ENCODE data around the gene DNMT3B. TPM values are rescaled to one million over a fixed set of nuclear protein-coding genes. Genes with fewer than 3 reads are reported as not detected.

DNMT3B gene
- total and polyA plus RNA-seq, 9 of the 15 experiments (the other 6 are each of a cell fraction or from before 2014, with no cell fraction given), result 9.3 to 74.8 (median 49.1) TPM

GRCh38 chr20:32839227-32839981, 77.2 kb downstream of the DNMT3B start:
- no peak overlapping the region for H3K27ac ChIP-seq (ENCODE audit: extremely low read depth, low read depth, low read length)
- WGBS (ENCODE audit: insufficient coverage, low coverage, missing lambda C conversion rate), result 92% methylated on average over 17 of the region's 17 CpGs
- ChIA-PET CTCF (ENCODE audit: low intra/inter-chr PET ratio) (no interaction called here), POLR2A (interaction anchor here (0.6 to 0.7 kb wide), 2 partner anchors 19 to 27 kb away, joined by 3 read pairs; no protein-coding TSS in a partner anchor)
- no peak for ATAC-seq
- intact Hi-C loops (cut with micrococcal nuclease) (no loop called here), in situ Hi-C loops (cut with MboI) (no loop called here)
- TF ChIP-seq ZFP1 (CRISPR knock-in tag; IDR thresholded peaks at IDR 0.05) (no peak), SRSF7 (optimal IDR thresholded peaks at IDR 0.05; ENCODE audit: low read depth, low read length) (no peak)
- no peak for FAIRE-seq
- no peaks in the 10 kb centered on the region for H3K9me3 ChIP-seq (replicated peaks; ENCODE audit: control insufficient read depth, insufficient read depth, low read depth, low read length)
- no peak for DNase-seq (ENCODE audit: extremely low read depth in 1 of 4, low spot score in 3 of 4)
- H3K79me2 ChIP-seq (ENCODE audit: control insufficient read depth, insufficient read depth, low read length), result peaks cover 22% of the 10 kb centered on the region
- H3K27me3 ChIP-seq (ENCODE audit: control insufficient read depth in 2 of 2, insufficient read depth in 2 of 2, low read length in 2 of 2), result no peaks in the 10 kb centered on the region
- H3K9me1 ChIP-seq (ENCODE audit: control insufficient read depth, insufficient read depth, low read length), result peaks cover 2% of the 10 kb centered on the region
- H3K36me3 ChIP-seq (ENCODE audit: control insufficient read depth, insufficient read depth, low read length), result peaks cover 85% of the 10 kb centered on the region
- H3K4me3 ChIP-seq, result no peak overlapping the region
- H2AFZ ChIP-seq (ENCODE audit: low read depth, low read length), result no peak overlapping the region
- H3K9ac ChIP-seq (ENCODE audit: insufficient read depth in 1 of 2, low read depth in 2 of 2, low read length in 2 of 2), result no peak overlapping the region
- BruUV-seq (replicated peaks), result no TSS peak
- no peak overlapping the region for H3K4me2 ChIP-seq (ENCODE audit: insufficient read depth, low read length)
- H4K20me1 ChIP-seq (replicated peaks; ENCODE audit: control insufficient read depth, insufficient read depth, low read length), result no peaks in the 10 kb centered on the region
- no peaks in the 10 kb centered on the region for H3K4me1 ChIP-seq (replicated peaks in 1 of 2; ENCODE audit: control insufficient read depth in 2 of 2, insufficient read depth in 2 of 2, low read length in 2 of 2)

- Histone ChIP-seq H4K20me1 (replicated peaks; ENCODE audit: control insufficient read depth, insufficient read depth, low read length) (0 out of 2 replicates have a peak, but pooled peaks cover 4% of the 10 kb centered on the region), H3K27ac (ENCODE audit: extremely low read depth, low read depth, low read length) (no peak overlapping the region), H3K9ac (ENCODE audit: insufficient read depth in 1 of 2, low read depth in 2 of 2, low read length in 2 of 2) (no peak overlapping the region), H2AFZ (ENCODE audit: low read depth, low read length) (no peak overlapping the region), H3K27me3 (ENCODE audit: control insufficient read depth in 2 of 2, insufficient read depth in 2 of 2, low read length in 2 of 2) (no peaks in the 10 kb centered on the region), H3K79me2 (ENCODE audit: control insufficient read depth, insufficient read depth, low read length) (peaks cover 22% of the 10 kb centered on the region), H3K4me2 (ENCODE audit: insufficient read depth, low read length) (no peak overlapping the region), H3K9me1 (ENCODE audit: control insufficient read depth, insufficient read depth, low read length) (peaks cover 2% of the 10 kb centered on the region), H3K4me1 (replicated peaks in 1 of 2; ENCODE audit: control insufficient read depth in 2 of 2, insufficient read depth in 2 of 2, low read length in 2 of 2) (no peaks in the 10 kb centered on the region), H3K4me3 (no peak overlapping the region), H3K9me3 (replicated peaks; ENCODE audit: control insufficient read depth, insufficient read depth, low read depth, low read length) (no peaks in the 10 kb centered on the region), H3K36me3 (ENCODE audit: control insufficient read depth, insufficient read depth, low read length) (peaks cover 84% of the 10 kb centered on the region)
- DNase-seq (ENCODE audit: extremely low read depth in 1 of 4, low spot score in 3 of 4), result no peak
- ATAC-seq, result no peak
- in situ Hi-C loops (cut with MboI) (no loop called here), intact Hi-C loops (cut with micrococcal nuclease) (no loop called here)
- ChIA-PET CTCF (ENCODE audit: low intra/inter-chr PET ratio) (no interaction called here), POLR2A (no interaction called here)
- no peak for FAIRE-seq
- BruUV-seq (replicated peaks), result no TSS peak
- 95% methylated on average over 4 of the region's 4 CpGs for WGBS (ENCODE audit: insufficient coverage, low coverage, missing lambda C conversion rate)
- TF ChIP-seq NFIC (IDR thresholded peaks at IDR 0.05), result peak; percentile 16; the same call in 1 of the 2 replicates
- TF ChIP-seq ZEB2 (IDR thresholded peaks at IDR 0.05), result no peak
- TF ChIP-seq CUX1 (CRISPR knock-in tag; IDR thresholded peaks at IDR 0.05), result no peak
Observed at GRCh38 chr20:32839982-32840285, 77.7 kb downstream of the DNMT3B start.

All from K562 (cell line).